Duodenal mucosa (tissue), 2 donors: ENCODE results near the gene FALEC.

Experiments
- H3K27ac ChIP-seq: one replicate; pipeline ENCODE4 v1.7.0; 2013; ENCODE audit warnings: low read depth, low read length
- H3K27me3 ChIP-seq, 2 donors: one replicate each; pipeline ENCODE4 v1.7.0; 2013; ENCODE audit warnings: low read length in 2 of 2, control low read depth in 1 of 2; ENCODE audit not compliant: insufficient read depth in 2 of 2, control insufficient read depth in 1 of 2
- H3K36me3 ChIP-seq, 2 donors: one replicate each; pipeline ENCODE4 v1.7.0; 2013; ENCODE audit warnings: low read length in 2 of 2, control low read depth in 1 of 2; ENCODE audit not compliant: insufficient read depth in 2 of 2, control insufficient read depth in 1 of 2
- H3K4me1 ChIP-seq, 2 donors: one replicate each; pipeline ENCODE4 v1.7.0; 2013; ENCODE audit warnings: low read length in 2 of 2, control low read depth in 1 of 2; ENCODE audit not compliant: insufficient read depth in 2 of 2, control insufficient read depth in 1 of 2
- H3K4me3 ChIP-seq, 2 donors: one replicate each; pipeline ENCODE4 v1.7.0; 2013; ENCODE audit warnings: low read length in 2 of 2, low read depth in 1 of 2
- H3K9ac ChIP-seq, 2 donors: one replicate each; pipeline ENCODE4 v1.7.0; 2013; ENCODE audit warnings: low read length in 2 of 2, low read depth in 1 of 2
- H3K9me3 ChIP-seq, 2 donors: one replicate each; pipeline ENCODE4 v1.7.0; 2013; ENCODE audit warnings: low read length in 2 of 2, control low read depth in 1 of 2; ENCODE audit not compliant: control insufficient read depth in 1 of 2

FALEC gene

GRCh38 chr1:150558761-150559655 lies 43.5 kb downstream of the FALEC start:
- no peaks in the 10 kb centered on the region for H3K27me3 ChIP-seq
- peaks cover 0 to 6% of the 10 kb centered on the region in 2 donors for H3K36me3 ChIP-seq
- H3K9ac ChIP-seq: no peak overlapping the region
- no peaks in the 10 kb centered on the region for H3K9me3 ChIP-seq
- no peak overlapping the region for H3K27ac ChIP-seq
- no peak overlapping the region for H3K4me3 ChIP-seq
- H3K4me1 ChIP-seq: peaks cover 33 to 46% of the 10 kb centered on the region in 2 donors

GRCh38 chr1:150559656-150560010 lies 44.1 kb downstream of the FALEC start:
- H3K36me3 ChIP-seq: peaks cover 0 to 6% of the 10 kb centered on the region in 2 donors
- H3K27me3 ChIP-seq: no peaks in the 10 kb centered on the region
- H3K27ac ChIP-seq: no peak overlapping the region
- H3K9ac ChIP-seq: peak overlapping the region; percentile 96 to 98
- H3K4me3 ChIP-seq: no peak overlapping the region
- peaks cover 37 to 51% of the 10 kb centered on the region in 2 donors for H3K4me1 ChIP-seq
- no peaks in the 10 kb centered on the region for H3K9me3 ChIP-seq

GRCh38 chr1:150560011-150560438 lies 44.5 kb downstream of the FALEC start:
- Histone ChIP-seq H3K27me3 (no peaks in the 10 kb centered on the region), H3K4me3 (peak overlapping the region; percentile 75 to 80), H3K4me1 (peaks cover 41 to 54% of the 10 kb centered on the region in 2 donors), H3K9me3 (no peaks in the 10 kb centered on the region), H3K9ac (peak overlapping the region; percentile 96 to 98), H3K36me3 (peaks cover 0 to 6% of the 10 kb centered on the region in 2 donors), H3K27ac (no peak overlapping the region)

GRCh38 chr1:150560576-150561253 lies 45.2 kb downstream of the FALEC start:
- Histone ChIP-seq H3K4me3 (peak overlapping the region; percentile 75 to 80), H3K9me3 (no peaks in the 10 kb centered on the region), H3K9ac (peak overlapping the region; percentile 96 to 98), H3K27ac (peak overlapping the region; percentile 100), H3K27me3 (no peaks in the 10 kb centered on the region), H3K4me1 (peaks cover 42 to 61% of the 10 kb centered on the region in 2 donors), H3K36me3 (peaks cover 0 to 1% of the 10 kb centered on the region in 2 donors)

- Histone ChIP-seq H3K4me1 (peaks cover 43 to 66% of the 10 kb centered on the region in 2 donors), H3K4me3 (peak overlapping the region; percentile 75 to 80), H3K27me3 (no peaks in the 10 kb centered on the region)
These were observed 45.9 kb downstream of the FALEC start for GRCh38 chr1:150561254-150561973.

GRCh38 chr1:150561974-150562445 lies 46.5 kb downstream of the FALEC start:
- H3K4me1 ChIP-seq: peaks cover 49 to 71% of the 10 kb centered on the region in 2 donors
- peak overlapping the region; percentile 100 for H3K27ac ChIP-seq
- peak overlapping the region; percentile 96 to 98 for H3K9ac ChIP-seq
- H3K36me3 ChIP-seq: no peaks in the 10 kb centered on the region
- peak overlapping the region; percentile 75 to 80 for H3K4me3 ChIP-seq
- H3K27me3 ChIP-seq: no peaks in the 10 kb centered on the region
- no peaks in the 10 kb centered on the region for H3K9me3 ChIP-seq

More at GRCh38 chr1:150561254-150561973, 45.9 kb downstream of the FALEC start:
- peak overlapping the region; percentile 96 to 98 for H3K9ac ChIP-seq
- H3K36me3 ChIP-seq: no peaks in the 10 kb centered on the region
- H3K27ac ChIP-seq: peak overlapping the region; percentile 100
- no peaks in the 10 kb centered on the region for H3K9me3 ChIP-seq

- peak overlapping the region; percentile 75 to 80 for H3K4me3 ChIP-seq
- H3K36me3 ChIP-seq: no peaks in the 10 kb centered on the region
- H3K9me3 ChIP-seq: no peaks in the 10 kb centered on the region
- peaks cover 56 to 78% of the 10 kb centered on the region in 2 donors for H3K4me1 ChIP-seq
- peak overlapping the region; percentile 96 to 98 for H3K9ac ChIP-seq
- peak overlapping the region; percentile 100 for H3K27ac ChIP-seq
- no peaks in the 10 kb centered on the region for H3K27me3 ChIP-seq
These were observed 47.1 kb downstream of the FALEC start for GRCh38 chr1:150562446-150563339.

- Histone ChIP-seq H3K36me3 (no peaks in the 10 kb centered on the region), H3K27me3 (no peaks in the 10 kb centered on the region), H3K9ac (peak overlapping the region; percentile 96 to 98), H3K9me3 (no peaks in the 10 kb centered on the region), H3K4me3 (peak overlapping the region; percentile 75 to 80), H3K27ac (peak overlapping the region; percentile 100), H3K4me1 (peaks cover 64 to 86% of the 10 kb centered on the region in 2 donors)
These were observed 47.9 kb downstream of the FALEC start for GRCh38 chr1:150563340-150564038.
